Activated T-helper 1 cell treated with Interleukin-2 at 50 U/mL for 16 hours (primary cell): Measurements from ENCODE around the gene EEIG1.

Experiments used
- DNase-seq: peaks from one replicate; pipeline ENCODE4 v3.0.0-alpha.2; 2020; ENCODE audit warnings: low read depth

Gene EEIG1

DNA sequence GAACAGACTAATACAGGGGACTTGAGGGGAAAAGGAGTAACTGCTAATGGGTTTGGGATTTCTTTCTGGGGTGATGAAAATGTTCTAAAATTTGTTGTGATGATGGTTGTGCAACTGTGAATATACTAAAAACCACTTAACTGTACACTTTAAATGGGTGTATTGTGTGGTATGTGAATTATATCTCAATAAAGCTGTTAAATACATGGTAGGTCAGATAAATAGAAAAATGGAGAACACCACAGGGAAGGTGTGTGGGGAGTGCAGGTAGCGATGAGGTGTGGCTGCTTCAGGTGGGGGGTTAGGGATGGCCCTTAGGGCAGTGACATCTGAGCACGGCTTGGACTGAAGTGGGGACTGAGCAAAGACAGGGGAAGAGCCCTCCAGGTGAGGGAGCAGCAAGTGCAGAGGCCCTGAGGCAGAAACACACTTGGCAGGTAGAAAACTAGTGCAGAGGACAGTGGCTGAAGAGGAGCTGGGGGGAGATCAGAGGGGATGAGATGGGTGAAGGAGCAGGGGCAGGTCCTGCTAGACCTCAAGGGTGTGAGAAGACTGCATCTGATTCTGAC is 20.9 kb downstream of the EEIG1 start:
- no peak for DNase-seq

DNA sequence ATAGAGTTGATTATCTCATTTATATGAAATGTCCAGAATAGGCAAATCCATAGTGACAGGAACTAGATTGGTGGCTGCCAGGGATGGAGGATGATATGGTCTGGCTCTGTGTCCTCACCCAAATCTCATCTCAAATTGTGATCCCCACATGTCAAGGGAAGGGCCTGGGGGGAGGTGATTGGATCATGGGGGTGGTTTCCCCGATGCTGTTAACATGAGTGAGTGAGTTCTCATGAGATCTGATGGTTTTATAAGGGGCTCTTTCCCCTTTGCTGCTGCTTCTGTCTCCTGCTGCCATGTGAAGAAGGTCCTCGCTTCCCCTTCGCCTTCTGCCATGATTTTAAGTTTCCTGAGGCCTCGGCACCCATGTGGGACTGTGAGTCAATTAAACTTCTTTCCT is 21.4 kb downstream of the EEIG1 start:
- no peak for DNase-seq

- DNase-seq, result no peak
Observed at GRCh38 chr9:127958728-127959127, 22.1 kb downstream of the EEIG1 start.

DNA sequence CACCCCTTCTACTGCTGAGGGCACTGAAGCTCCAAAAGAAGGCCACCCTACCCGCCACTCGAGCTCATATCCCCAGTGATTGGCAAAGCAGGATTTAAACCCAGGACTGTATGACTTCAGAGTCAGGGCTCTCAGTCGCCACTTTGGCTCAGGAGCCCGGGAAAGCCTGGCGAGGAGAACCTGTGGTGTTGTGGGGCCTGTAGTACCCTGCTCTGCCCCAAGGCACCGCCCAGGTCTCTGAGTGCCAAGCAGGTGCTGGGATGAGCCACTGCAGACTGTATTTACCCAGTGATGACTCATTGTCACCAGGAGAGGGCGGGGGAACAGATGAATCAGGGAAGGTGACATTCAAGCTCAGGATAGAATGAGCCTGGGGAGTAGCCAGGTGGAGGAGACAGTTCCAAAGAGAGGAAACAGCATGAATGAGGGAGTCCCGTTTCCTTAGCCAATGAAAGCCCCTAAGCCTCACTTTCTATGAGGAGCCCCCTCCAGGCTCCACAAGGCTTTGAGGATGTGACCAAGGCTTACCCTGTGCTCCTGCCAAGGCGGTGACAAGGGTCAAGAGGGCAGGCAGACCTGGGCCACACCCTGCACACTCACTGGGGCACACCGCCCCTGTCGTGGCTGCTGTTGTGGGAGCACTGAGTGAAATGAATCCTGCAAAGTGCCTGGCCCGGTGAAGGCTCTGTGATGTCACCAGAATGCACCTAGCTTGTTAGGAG is 25.3 kb downstream of the EEIG1 start:
- DNase-seq, result peak; percentile 71

GRCh38 chr9:127954831-127955293 is 25.9 kb downstream of the EEIG1 start:
- DNase-seq, result no peak

GRCh38 chr9:127953768-127954505 is 26.9 kb downstream of the EEIG1 start:
- DNase-seq, result no peak

DNA sequence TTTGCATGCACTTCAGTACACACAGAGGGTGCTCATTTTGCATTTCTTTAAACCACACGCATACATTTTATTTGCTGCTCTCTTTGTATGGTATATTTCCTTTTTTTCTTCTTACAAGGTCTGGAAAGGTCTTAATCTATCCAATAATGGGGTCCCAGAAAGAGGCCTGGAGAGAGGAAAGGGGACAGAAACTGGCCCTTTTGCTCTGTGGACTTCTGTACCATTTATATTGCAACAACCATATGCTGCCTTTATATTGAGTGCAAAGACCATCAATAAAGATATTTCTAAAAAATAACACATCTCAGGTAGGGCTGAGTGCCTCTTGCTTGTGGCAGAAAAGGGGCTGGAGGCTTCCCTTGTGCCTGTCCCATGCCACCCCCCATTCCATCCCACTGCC is 27.6 kb downstream of the EEIG1 start:
- DNase-seq, result no peak

DNA sequence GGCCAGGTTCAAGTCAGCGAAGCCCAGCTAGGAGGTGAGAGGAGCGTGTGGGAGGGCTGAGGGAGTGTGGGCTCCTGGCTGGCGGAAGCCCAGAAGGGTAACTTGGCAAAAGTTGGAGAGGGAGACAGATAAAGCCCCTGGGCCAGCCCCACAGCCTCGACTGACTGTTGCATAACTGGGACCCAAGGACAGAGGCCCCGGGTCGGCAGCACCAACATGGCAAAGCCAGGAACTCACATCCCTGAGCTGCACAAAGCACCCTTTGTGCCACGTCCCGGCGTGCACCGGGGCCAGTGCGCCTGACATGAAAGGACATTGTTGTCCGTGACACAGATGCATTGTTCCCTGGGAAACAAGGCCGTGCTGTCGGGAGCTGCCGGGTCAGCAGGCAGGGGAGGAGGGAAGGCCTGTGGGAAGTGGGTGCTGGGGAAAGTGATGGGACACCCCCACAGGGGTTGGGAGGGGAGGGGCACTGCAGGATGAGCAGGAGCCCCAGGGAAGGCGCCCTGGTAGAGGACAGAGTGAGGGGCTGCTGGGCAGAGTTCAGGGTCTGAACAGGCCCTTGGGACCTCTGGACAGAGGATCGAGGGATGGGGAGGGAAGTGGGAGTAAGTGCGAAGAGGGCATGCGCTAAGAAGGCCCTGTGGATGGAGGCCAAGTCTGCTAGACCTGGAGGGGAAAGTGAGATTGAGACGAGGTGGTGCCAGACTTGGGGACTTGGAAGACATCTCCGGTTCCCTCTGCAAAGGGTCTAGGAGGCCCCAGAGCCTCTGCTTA is 30.1 kb downstream of the EEIG1 start:
- DNase-seq, result no peak

GRCh38 chr9:127949827-127950512 is 30.8 kb downstream of the EEIG1 start:
- DNase-seq, result no peak

GRCh38 chr9:127947841-127948710 is 32.7 kb downstream of the EEIG1 start:
- DNase-seq, result no peak

GRCh38 chr9:127946728-127947127 is 34.1 kb downstream of the EEIG1 start:
- DNase-seq, result no peak

- DNase-seq, result no peak
Observed at GRCh38 chr9:127945942-127946341, 34.8 kb downstream of the EEIG1 start.

DNA sequence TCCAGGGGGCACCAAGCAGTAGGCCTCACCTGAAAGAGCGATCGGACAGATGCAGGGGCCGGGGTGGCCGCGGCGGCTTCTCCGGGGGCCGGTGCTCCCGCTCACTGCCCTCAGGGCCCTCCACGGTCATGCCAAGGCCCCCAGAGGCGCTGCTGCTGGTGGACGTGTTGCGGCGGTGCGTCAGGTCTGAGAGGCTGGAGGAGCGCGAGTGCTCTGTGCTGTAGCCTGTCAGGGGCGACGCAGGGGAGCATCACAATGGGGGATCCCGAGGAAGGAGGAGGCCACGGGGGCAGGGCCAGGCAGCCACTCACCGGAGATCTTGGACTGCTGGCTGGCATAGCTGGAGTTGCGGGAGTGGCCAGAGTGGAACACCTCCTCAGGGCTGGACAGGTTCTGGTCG is 35.5 kb downstream of the EEIG1 start:
- DNase-seq, result no peak

DNA sequence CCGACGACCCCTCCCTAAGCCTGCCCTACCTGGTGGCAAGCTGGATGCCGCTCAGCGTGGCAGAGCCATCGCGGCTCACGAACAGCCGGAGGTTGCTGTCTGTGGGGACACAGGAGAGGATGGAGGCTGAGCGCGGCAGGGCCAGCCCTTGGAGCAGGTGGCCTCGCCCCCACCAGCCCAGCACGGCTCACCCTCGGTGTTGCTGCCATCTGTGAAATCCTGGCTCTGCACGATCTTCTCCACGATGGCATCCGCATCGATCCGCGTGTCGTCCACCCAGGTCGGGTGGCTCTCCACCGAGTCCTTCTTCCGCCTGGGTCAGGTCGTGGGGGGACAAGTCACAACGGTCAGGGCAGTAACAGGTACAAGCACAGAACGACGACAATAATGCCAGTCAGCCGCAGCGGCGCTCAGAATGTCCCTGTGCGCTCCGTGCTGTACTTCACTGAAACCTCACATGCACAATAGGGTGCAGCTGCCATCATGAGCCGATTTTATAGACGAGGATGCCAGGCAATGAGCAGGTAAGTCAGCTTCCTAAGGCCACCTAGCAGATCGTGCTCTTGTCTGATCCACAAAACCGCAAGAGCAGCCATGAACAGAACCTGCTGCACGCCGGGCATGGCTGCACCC is 36.1 kb downstream of the EEIG1 start:
- no peak for DNase-seq

DNA sequence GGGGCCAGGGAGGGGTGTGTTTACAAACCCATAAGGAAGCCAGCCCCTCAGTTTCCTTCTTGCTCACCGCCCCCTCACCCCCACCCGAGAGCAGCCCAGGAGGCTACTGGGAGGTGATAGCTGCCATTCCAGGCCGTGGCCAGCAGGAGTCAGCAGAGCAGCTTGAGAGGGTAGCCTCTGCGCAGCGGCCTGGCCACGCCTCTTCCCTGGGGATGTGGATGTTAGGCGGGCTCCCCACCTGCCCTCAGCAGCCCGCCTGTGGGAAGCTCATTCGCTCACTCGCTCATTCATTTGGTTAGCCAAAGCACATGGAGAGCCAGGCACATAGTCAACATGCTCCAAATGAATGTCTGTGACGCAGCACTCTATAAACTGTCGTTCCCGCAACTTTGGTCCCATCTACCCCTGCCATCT is 37.1 kb downstream of the EEIG1 start:
- DNase-seq, result peak; percentile 60

- DNase-seq, result no peak
Observed at GRCh38 chr9:127943011-127943662, 37.7 kb downstream of the EEIG1 start.

DNA sequence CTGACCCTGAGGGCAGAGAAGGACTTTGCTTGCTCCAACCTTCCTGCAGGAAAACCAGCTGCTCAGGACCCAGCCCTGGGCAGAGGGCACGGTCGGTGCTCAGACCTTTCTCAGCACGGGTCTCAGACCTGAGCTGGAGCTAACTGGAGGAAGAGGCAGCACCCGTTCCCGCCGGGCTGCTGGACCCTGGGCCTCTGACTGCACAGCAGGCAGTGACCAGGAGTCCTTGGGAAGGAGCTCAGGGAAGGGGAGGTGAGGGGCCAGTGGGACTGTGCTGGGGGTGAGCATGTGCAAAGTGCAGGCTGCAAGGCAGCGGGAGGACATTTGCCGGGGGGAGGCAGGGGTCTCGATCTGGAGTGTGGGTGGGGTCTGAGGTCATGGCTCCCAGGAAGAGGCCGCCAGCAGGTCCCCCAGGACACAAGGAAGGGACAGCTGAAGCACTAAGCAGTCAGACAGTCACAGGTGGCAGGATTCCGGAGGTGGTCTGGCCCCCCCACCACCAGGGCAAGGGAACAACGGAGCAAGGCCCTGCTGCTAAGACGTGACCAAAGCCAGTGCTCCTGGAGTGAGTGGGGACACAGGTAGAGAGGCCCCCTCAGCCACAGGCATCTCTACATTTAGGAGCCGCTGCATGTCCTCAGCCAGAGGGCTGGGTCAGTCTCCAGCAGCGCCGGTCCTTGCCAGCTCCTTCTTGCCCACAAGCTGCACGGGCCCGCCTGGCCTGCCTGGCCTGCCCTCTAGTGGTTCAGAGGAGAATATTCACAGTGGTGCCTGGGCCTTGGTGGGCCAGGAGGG is 38.4 kb downstream of the EEIG1 start:
- DNase-seq, result no peak

GRCh38 chr9:127941961-127942215 is 38.9 kb downstream of the EEIG1 start:
- DNase-seq, result no peak
